A549 treated with RU486 at 1 μM for 4 hours (cell line): ENCODE results near the gene SSX2IP. TPM values are rescaled to one million over a fixed set of nuclear protein-coding genes. Genes with fewer than 3 reads are reported as not detected.

Experiments
- total RNA-seq: library from RNA; stranded (reverse); fragments of 200-300 nt; extraction: Qiagen RNA extraction; gene quantifications from 5 replicates; pipeline ENCODE4 v1.2.3, GENCODE V29; 2022; ENCODE audit warnings: low read depth

The SSX2IP gene, protein sequence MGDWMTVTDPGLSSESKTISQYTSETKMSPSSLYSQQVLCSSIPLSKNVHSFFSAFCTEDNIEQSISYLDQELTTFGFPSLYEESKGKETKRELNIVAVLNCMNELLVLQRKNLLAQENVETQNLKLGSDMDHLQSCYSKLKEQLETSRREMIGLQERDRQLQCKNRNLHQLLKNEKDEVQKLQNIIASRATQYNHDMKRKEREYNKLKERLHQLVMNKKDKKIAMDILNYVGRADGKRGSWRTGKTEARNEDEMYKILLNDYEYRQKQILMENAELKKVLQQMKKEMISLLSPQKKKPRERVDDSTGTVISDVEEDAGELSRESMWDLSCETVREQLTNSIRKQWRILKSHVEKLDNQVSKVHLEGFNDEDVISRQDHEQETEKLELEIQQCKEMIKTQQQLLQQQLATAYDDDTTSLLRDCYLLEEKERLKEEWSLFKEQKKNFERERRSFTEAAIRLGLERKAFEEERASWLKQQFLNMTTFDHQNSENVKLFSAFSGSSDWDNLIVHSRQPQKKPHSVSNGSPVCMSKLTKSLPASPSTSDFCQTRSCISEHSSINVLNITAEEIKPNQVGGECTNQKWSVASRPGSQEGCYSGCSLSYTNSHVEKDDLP
- total RNA-seq: 7.3 to 14.2 TPM (median 13.1 TPM) in 5 replicates

DNA sequence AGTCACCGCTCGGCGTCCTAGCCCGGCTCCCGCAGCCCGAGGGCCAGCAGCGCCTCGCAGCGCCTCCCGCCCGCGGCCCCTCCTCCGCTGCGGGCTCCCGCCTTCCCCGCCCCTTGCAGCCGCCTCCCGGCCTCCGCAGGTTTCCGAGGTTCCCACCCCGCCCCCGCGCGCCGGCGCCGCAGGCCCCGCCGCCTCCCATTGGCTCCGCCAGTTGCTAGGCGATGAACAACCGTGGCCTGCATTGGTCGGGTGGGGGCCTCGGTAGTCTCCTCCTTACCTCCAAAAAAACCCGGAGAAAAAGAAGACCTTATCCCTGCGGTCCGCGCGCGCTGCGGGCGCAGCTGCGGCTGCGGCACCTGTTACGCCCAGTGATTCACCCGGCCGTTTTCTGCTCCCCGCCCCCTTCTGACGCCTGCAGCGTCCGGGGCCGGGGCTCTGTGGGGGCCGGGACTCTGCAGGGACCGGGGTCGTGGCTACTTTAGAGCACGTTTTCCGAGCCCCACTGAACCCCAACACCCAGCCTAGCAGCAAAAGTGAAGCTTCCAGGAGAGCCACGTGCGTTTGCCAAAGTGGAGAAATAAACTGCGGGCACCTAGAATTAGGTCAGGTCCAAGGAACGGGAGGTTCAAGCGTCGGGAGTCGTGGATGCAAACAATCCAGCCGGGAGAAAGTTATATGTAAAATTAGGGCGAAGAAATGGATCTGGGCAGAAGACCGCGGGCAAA lies at the start of gene SSX2IP:
Gene SSX2IP, minus strand, starts transcription at position 65 of the 725 bp plus-strand sequence. CDS start 19,242 bp downstream, outside the sequence.

Other genes with a start within 250 kb of the SSX2IP start
- gene RPF1, start 211.2 kb downstream of the SSX2IP start, total RNA-seq: 21.0 to 36.2 TPM (median 32.6 TPM) in 5 replicates
- 0.43 to 1.7 TPM (median 0.95 TPM) in 3 of 5 replicates, not detected in the others for gene SPATA1, start 184.1 kb downstream of the SSX2IP start, total RNA-seq
- 153 to 191 TPM (median 184 TPM) in 5 replicates for gene GNG5, start 183.9 kb downstream of the SSX2IP start, total RNA-seq
- gene CTBS, start 116.0 kb downstream of the SSX2IP start, total RNA-seq: 3.0 to 6.9 TPM (median 5.9 TPM) in 5 replicates
- gene LPAR3, start 202.7 kb upstream of the SSX2IP start, total RNA-seq: 0.16 to 0.39 TPM (median 0.35 TPM) in 5 replicates